GM12873 (cell line): ENCODE data around the gene MCC.

Experiments used
- CTCF ChIP-seq: IDR thresholded peaks from 2 replicates; pipeline ENCODE4 v1.5.1; 2012; ENCODE audit warnings: low read depth, mild to moderate bottlenecking, moderate library complexity, low read length, control low read depth; ENCODE audit not compliant: insufficient read depth; ENCODE audit errors: missing control alignments

The MCC gene

DNA sequence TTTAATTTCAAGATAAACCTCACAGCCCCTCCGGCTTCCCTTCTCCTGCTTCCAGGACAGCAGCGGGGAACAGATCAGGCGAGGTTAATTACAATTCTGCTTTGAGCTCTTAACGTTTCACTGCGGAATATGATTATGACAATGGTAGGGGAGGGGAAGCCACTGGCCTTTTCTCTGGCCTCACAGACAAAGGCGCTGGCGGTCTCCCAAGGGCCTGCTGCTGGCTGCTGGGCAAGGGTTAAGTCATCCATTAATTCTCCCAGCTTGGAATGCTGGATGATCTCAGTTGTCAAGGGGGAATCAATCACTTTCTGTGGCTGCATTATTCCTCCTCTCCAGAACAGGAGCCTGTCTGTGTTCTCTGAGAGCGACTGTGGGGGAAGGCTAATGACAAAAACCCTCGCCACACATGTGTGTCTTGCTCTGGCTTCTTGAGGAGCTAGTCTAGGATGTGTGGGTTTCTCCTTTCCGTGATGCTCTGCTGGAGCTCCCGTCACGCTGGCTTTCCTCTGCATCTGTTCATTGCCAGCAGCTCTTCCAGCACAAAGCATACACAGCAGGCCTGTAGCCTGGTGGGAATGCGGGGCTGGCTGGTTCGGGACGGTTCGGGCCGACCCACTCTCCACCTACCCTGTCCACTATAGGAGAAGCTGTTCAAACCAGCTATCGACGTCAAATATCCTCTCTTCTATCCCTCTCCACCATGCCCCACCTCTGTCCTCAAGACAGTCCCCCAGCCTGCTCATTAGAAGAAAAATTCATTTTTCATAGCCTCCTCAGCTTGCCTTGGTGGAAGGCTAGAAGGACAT is 428.8 kb downstream of the MCC start:
- no peak for TF ChIP-seq CTCF

GRCh38 chr5:113058706-113059226 is 429.5 kb downstream of the MCC start:
- no peak for TF ChIP-seq CTCF

DNA sequence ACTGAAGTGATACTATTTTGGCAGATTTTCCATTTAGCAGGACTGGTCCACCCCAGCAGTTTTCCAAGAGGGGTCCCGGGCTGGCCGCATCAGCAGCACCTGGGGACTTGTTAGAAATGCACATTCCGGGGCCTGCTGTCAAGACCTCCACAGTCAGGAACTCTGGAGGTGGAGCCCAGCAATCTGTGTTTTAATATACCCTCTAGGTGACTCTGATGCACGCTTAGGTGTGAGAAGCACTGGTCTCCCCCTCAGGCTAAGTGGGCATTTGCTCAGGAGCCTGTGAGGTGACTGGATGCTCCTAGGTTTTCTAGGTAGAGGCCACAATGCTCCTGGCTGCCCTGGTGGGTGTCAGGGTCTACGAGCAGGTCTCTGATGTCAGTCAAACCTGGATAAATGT is 430.0 kb downstream of the MCC start:
- no peak for TF ChIP-seq CTCF

GRCh38 chr5:113057557-113057984 is 430.7 kb downstream of the MCC start:
- TF ChIP-seq CTCF: no peak

GRCh38 chr5:113056988-113057387 is 431.3 kb downstream of the MCC start:
- no peak for TF ChIP-seq CTCF

DNA sequence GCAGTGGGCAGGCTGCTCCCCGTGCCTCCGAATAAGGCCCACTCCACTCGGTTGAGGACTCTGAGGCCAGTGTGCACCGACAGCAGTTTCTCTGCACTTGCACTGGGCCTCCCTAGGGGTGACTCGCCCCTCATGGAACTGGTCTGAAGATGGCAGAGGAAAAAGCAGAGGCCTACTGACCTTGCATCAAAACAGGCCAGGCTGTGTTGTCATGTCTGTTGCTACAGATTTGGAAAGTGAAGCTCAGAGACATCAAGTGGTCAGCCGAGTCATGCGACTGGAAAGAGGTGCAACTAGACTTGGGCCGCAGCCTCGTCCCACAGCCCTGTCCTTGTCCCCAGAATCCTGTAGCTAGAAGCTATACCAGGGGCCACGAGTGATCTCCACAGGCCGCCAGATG is 433.4 kb downstream of the MCC start:
- TF ChIP-seq CTCF: no peak

GRCh38 chr5:113053511-113053995 is 434.7 kb downstream of the MCC start:
- no peak for TF ChIP-seq CTCF
